ENCODE measurements around the gene HABP2.

- TF ChIP-seq CTCF (IDR thresholded peaks at IDR 0.05; ENCODE audit: low read depth, low read length) (no peak), POLR2A (IDR thresholded peaks at IDR 0.05; ENCODE audit: extremely low read depth, insufficient read length) (no peak), MAX (IDR thresholded peaks at IDR 0.05; ENCODE audit: low read depth, low read length) (no peak), MYC (IDR thresholded peaks at IDR 0.05; ENCODE audit: low read depth, low read length) (no peak)
Measured at GRCh38 chr10:113523628-113524027, 29.2 kb upstream of the HABP2 start.
